BLaER1 treated with 17β-estradiol and CSF1 and Interleukin-3, amounts not matched to agents 10 nM and 100 nM (cell line): Measurements from ENCODE around the gene DCPS.
"Not testable (repeated sequence)": the region's sequence is repeated elsewhere in the genome, so short reads cannot be mapped to it uniquely, and the experiment has no call there.

Experiments used
- H3K27ac ChIP-seq, 11 experiments: shearing (Covaris generic); formaldehyde crosslinking; 2 replicates each; pipeline ENCODE4 v1.8.1; 2022
- H3K27me3 ChIP-seq, 11 experiments: shearing (Covaris generic); formaldehyde crosslinking; 2 replicates each; pipeline ENCODE4 v1.8.1; 2022
- H3K36me3 ChIP-seq, 11 experiments: shearing (Covaris generic); formaldehyde crosslinking; 2 replicates each; pipeline ENCODE4 v1.8.1; 2022
- H3K4me1 ChIP-seq, 10 experiments: shearing (Covaris generic); formaldehyde crosslinking; 2 replicates each; pipeline ENCODE4 v1.8.1; 2022
- H3K4me2 ChIP-seq, 11 experiments: shearing (Covaris generic); formaldehyde crosslinking; 2 replicates each; pipeline ENCODE4 v1.8.1; 2022
- H3K4me3 ChIP-seq, 10 experiments: shearing (Covaris generic); formaldehyde crosslinking; 2 replicates each; pipeline ENCODE4 v1.8.1; 2022
- H3K9ac ChIP-seq, 11 experiments: shearing (Covaris generic); formaldehyde crosslinking; 2 replicates each; pipeline ENCODE4 v1.8.1; 2022
- H3K9me3 ChIP-seq, 11 experiments: shearing (Covaris generic); formaldehyde crosslinking; replicated peaks in 1 of 11; 2 replicates each; pipeline ENCODE4 v1.8.1; 2022
- H4K20me1 ChIP-seq, 11 experiments: shearing (Covaris generic); formaldehyde crosslinking; 2 replicates each; pipeline ENCODE4 v1.8.1; 2022
- Cebpa-rat ChIP-seq, 11 experiments: shearing (Covaris generic); IDR thresholded peaks; 2 replicates each; pipeline ENCODE4 v1.8.1; 2022

Gene DCPS

DNA sequence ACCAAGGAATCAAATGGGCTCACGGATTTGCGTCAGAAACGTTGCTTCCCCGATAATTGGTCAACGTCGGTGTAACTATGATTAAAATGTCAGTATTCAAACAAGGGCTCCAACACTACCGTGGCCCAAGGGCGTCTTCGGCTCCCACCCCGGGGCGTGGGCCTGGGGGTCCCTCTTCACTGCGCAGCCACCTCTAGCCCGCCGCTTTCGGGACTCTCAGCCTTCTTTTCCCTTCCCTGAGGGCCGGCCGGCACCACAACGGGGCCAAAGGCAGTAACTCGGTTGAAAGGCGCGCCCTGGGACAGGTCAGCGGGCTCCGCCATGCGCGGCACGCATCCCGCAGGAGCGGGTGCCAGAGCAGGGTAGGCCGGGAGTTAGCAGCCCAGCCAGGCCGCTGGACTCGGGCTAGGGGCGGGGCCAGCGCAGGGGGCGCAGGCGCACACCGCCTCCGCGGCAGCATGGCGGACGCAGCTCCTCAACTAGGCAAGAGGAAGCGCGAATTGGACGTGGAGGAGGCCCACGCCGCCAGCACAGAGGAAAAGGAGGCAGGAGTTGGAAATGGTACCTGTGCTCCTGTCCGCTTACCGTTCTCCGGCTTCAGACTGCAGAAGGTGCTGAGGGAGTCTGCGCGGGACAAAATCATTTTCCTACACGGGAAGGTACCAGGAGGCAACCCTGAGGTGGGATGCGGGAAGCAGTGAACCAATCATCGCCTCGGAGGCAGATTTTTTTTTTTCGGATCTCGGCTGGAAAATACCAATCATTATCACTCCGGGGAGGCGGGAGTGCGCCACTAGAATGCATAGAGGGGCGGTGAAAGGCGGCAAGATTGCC is at the start of gene DCPS:
TSS of gene DCPS (plus strand) at position 438 of the 834 bp plus-strand sequence. CDS start at position 459, 21 bp downstream.
- H4K20me1 ChIP-seq = peaks cover 0 to 4% (median 0%) of the 10 kb centered on the region in 11 experiments; a peak in 3 of 22 replicates
- H3K4me3 ChIP-seq = peak within 1 kb of the TSS; percentile 61 to 77 (median 70)
- H3K27ac ChIP-seq = peak within 1 kb of the TSS; percentile 85 to 95 (median 92)
- H3K27me3 ChIP-seq = no peaks in the 10 kb centered on the region
- H3K9me3 ChIP-seq = no peaks in the 10 kb centered on the region
- peak within 1 kb of the TSS; percentile 87 to 95 (median 93) for H3K9ac ChIP-seq
- no peak for TF ChIP-seq Cebpa-rat (IDR thresholded peaks at IDR 0.05)
- peaks cover 5 to 42% (median 15%) of the 10 kb centered on the region in 11 experiments; a peak in 17 of 22 replicates for H3K36me3 ChIP-seq
- H3K4me1 ChIP-seq = peaks cover 17 to 41% (median 32%) of the 10 kb centered on the region in 10 experiments
- peak within 1 kb of the TSS; percentile 82 to 95 (median 90) for H3K4me2 ChIP-seq

GRCh38 chr11:126254819-126255218 is 49.0 kb upstream of the DCPS start:
- H3K4me3 ChIP-seq = no peak overlapping the region
- TF ChIP-seq Cebpa-rat (IDR thresholded peaks at IDR 0.05) = no peak
- no peak overlapping the region for H3K27ac ChIP-seq
- H3K9me3 ChIP-seq = no peaks in the 10 kb centered on the region
- H3K27me3 ChIP-seq = no peaks in the 10 kb centered on the region
- H3K9ac ChIP-seq = no peak overlapping the region
- no peaks in the 10 kb centered on the region for H3K4me1 ChIP-seq
- peaks cover 0 to 7% (median 0%) of the 10 kb centered on the region in 11 experiments; a peak in 3 of 22 replicates for H4K20me1 ChIP-seq
- H3K36me3 ChIP-seq = peaks cover 73 to 93% (median 84%) of the 10 kb centered on the region in 11 experiments
- H3K4me2 ChIP-seq = no peak overlapping the region

- not testable (repeated sequence) for H3K4me2 ChIP-seq, H3K27me3 ChIP-seq, H3K9ac ChIP-seq, H3K4me3 ChIP-seq, H3K27ac ChIP-seq, H3K4me1 ChIP-seq, H4K20me1 ChIP-seq, H3K9me3 ChIP-seq
- peaks cover 73 to 94% (median 89%) of the 10 kb centered on the region in 11 experiments for H3K36me3 ChIP-seq
Observed at GRCh38 chr11:126255507-126255906, 48.4 kb upstream of the DCPS start.

DNA sequence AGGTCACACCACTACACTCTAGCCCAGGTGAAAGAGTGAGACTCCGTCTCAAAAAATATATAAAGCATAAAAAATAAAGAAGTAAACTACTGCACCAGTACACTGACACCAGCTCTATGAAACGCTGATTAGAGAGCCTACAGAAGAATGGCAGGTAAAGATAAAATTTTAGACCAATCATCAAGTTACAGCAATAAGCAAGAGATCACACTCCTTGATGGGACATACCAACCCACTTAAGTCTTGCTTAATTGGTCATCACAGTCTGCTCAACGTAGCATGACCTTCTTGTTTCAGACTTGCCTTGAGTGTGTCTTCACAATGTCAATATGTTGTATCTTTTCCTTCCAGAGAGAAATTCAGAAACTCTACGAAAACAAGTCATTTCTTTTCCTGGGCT is 47.6 kb upstream of the DCPS start:
- no peaks in the 10 kb centered on the region for H3K4me1 ChIP-seq
- no peak overlapping the region for H3K27ac ChIP-seq
- H3K9me3 ChIP-seq = no peaks in the 10 kb centered on the region
- H4K20me1 ChIP-seq = peaks cover 0 to 11% (median 3%) of the 10 kb centered on the region in 11 experiments; a peak in 5 of 22 replicates
- H3K36me3 ChIP-seq = peaks cover 73 to 97% (median 89%) of the 10 kb centered on the region in 11 experiments
- no peak overlapping the region for H3K4me2 ChIP-seq
- H3K27me3 ChIP-seq = no peaks in the 10 kb centered on the region
- no peak overlapping the region for H3K9ac ChIP-seq
- H3K4me3 ChIP-seq = no peak overlapping the region
- no peak for TF ChIP-seq Cebpa-rat (IDR thresholded peaks at IDR 0.05)

DNA sequence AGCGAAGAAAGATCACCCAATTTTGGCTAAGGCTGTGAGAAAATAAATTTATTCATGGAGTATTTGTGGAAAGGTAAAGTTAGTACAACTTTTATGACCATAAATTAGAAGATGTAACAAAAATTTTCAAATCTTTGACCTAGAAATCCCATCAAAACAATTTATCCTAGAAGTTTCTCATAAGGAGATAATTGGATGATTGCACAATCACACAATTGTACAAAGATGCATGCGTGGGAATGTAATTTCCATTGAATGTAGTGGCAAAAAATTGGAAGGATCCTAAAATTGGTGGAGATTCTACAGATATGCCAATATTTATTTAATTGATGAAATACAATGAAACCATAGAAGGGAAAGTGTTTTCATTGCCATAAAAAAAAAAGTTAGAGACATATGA is 46.7 kb upstream of the DCPS start:
- H3K9me3 ChIP-seq = no peaks in the 10 kb centered on the region
- H3K4me2 ChIP-seq = no peak overlapping the region
- H4K20me1 ChIP-seq = peaks cover 0 to 17% (median 8%) of the 10 kb centered on the region in 11 experiments; a peak in 8 of 22 replicates
- no peaks in the 10 kb centered on the region for H3K4me1 ChIP-seq
- no peak overlapping the region for H3K27ac ChIP-seq
- H3K9ac ChIP-seq = no peak overlapping the region
- H3K4me3 ChIP-seq = no peak overlapping the region
- TF ChIP-seq Cebpa-rat (IDR thresholded peaks at IDR 0.05) = peak in 1 of 11 experiments; percentile 59; a peak in 1 of 22 replicates
- H3K27me3 ChIP-seq = no peaks in the 10 kb centered on the region
- peaks cover 74 to 97% (median 89%) of the 10 kb centered on the region in 11 experiments for H3K36me3 ChIP-seq

GRCh38 chr11:126257764-126258163 is 46.1 kb upstream of the DCPS start:
- H3K27ac ChIP-seq = no peak overlapping the region
- H3K27me3 ChIP-seq = no peaks in the 10 kb centered on the region
- H3K4me3 ChIP-seq = no peak overlapping the region
- TF ChIP-seq Cebpa-rat (IDR thresholded peaks at IDR 0.05) = no peak
- no peaks in the 10 kb centered on the region for H3K4me1 ChIP-seq
- H3K36me3 ChIP-seq = peaks cover 74 to 97% (median 89%) of the 10 kb centered on the region in 11 experiments
- no peak overlapping the region for H3K9ac ChIP-seq
- peaks cover 0 to 20% (median 12%) of the 10 kb centered on the region in 11 experiments; a peak in 8 of 22 replicates for H4K20me1 ChIP-seq
- H3K4me2 ChIP-seq = no peak overlapping the region
- no peaks in the 10 kb centered on the region for H3K9me3 ChIP-seq

GRCh38 chr11:126262216-126262615 is 41.6 kb upstream of the DCPS start:
- Histone ChIP-seq H3K9ac (no peak overlapping the region; a peak in 1 of 22 replicates), H3K27ac (no peak overlapping the region), H3K9me3 (no peaks in the 10 kb centered on the region), H4K20me1 (peaks cover 0 to 57% (median 32%) of the 10 kb centered on the region in 11 experiments; a peak in 16 of 22 replicates), H3K27me3 (no peaks in the 10 kb centered on the region), H3K4me1 (peaks cover 4 to 12% (median 6%) of the 10 kb centered on the region in 10 experiments; a peak in 17 of 20 replicates), H3K36me3 (peaks cover 75 to 97% (median 89%) of the 10 kb centered on the region in 11 experiments), H3K4me2 (no peak overlapping the region), H3K4me3 (no peak overlapping the region)
- no peak for TF ChIP-seq Cebpa-rat (IDR thresholded peaks at IDR 0.05)

DNA sequence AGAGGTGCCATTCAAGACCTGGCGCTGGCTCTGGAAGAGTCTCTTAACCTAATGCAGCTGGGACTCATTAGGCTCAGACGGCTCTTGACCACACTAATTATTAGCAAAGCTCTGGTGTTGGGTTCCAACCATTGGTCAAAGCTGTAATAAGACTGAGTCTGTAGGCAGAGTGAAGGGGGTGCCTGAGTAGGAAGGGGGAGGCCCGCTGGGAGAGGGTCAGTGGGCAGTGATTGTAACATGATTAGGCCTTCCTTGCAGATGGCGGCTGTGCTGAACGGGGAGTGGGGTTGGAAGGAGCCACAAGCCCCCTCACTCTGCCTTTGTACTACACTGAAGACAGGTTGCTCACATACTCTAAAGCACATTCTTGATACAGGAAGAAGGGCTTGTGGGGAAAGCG is 40.4 kb upstream of the DCPS start:
- H3K27ac ChIP-seq = no peak overlapping the region
- no peak overlapping the region for H3K4me2 ChIP-seq
- H3K36me3 ChIP-seq = peaks cover 70 to 92% (median 82%) of the 10 kb centered on the region in 11 experiments
- H3K4me1 ChIP-seq = peaks cover 11 to 19% (median 14%) of the 10 kb centered on the region in 10 experiments
- H4K20me1 ChIP-seq = peaks cover 0 to 64% (median 35%) of the 10 kb centered on the region in 11 experiments; a peak in 16 of 22 replicates
- H3K9me3 ChIP-seq = no peaks in the 10 kb centered on the region
- no peak overlapping the region for H3K9ac ChIP-seq
- no peak overlapping the region for H3K4me3 ChIP-seq
- no peak for TF ChIP-seq Cebpa-rat (IDR thresholded peaks at IDR 0.05)
- no peaks in the 10 kb centered on the region for H3K27me3 ChIP-seq

- H4K20me1 ChIP-seq = peaks cover 0 to 64% (median 34%) of the 10 kb centered on the region in 11 experiments; a peak in 16 of 22 replicates
- H3K9ac ChIP-seq = no peak overlapping the region
- no peak overlapping the region for H3K4me3 ChIP-seq
- H3K27ac ChIP-seq = no peak overlapping the region
- no peaks in the 10 kb centered on the region for H3K27me3 ChIP-seq
- H3K36me3 ChIP-seq = peaks cover 68 to 71% (median 69%) of the 10 kb centered on the region in 11 experiments
- no peak for TF ChIP-seq Cebpa-rat (IDR thresholded peaks at IDR 0.05)
- H3K4me2 ChIP-seq = no peak overlapping the region
- peaks cover 23 to 34% (median 25%) of the 10 kb centered on the region in 10 experiments for H3K4me1 ChIP-seq
- no peaks in the 10 kb centered on the region for H3K9me3 ChIP-seq
Observed at GRCh38 chr11:126265811-126266210, 38.0 kb upstream of the DCPS start.
